Neural cell (in vitro differentiated cells): ENCODE data around the gene PCDH9.

ENCODE experiments used
- CTCF ChIP-seq: fragments of 450-650 bp; IDR thresholded peaks from 2 replicates; pipeline ENCODE4 v1.5.1; 2014; ENCODE audit warnings: antibody characterized with exemption, mild to moderate bottlenecking, moderate library complexity; ENCODE audit not compliant: poor library complexity, severe bottlenecking
- EP300 ChIP-seq: fragments of 450-650 bp; conservative IDR thresholded peaks from 2 replicates; pipeline ENCODE4 v1.6.1; 2014; ENCODE audit warnings: antibody characterized with exemption, mild to moderate bottlenecking, moderate library complexity; ENCODE audit not compliant: poor library complexity, severe bottlenecking
- EZH2 ChIP-seq: fragments of 200-600, 300-800 bp; shearing (Covaris generic), sonication (generic); IDR thresholded peaks from 2 replicates; pipeline ENCODE4 v1.6.1; 2014; ENCODE audit warnings: antibody characterized with exemption, low read length, borderline replicate concordance, mild to moderate bottlenecking; ENCODE audit not compliant: insufficient read depth, poor library complexity, severe bottlenecking
- POLR2AphosphoS5 ChIP-seq: IDR thresholded peaks from 2 replicates; pipeline ENCODE4 v1.6.1; 2012
- RAD21 ChIP-seq: fragments of 450-650 bp; conservative IDR thresholded peaks from 2 replicates; pipeline ENCODE4 v1.6.1; 2014; ENCODE audit warnings: antibody characterized with exemption, mild to moderate bottlenecking, moderate library complexity
- TAF1 ChIP-seq: IDR thresholded peaks from 2 replicates; pipeline ENCODE4 v1.6.1; 2012; ENCODE audit warnings: low read depth

- TF ChIP-seq EP300: no peak
- TF ChIP-seq RAD21: no peak
- TF ChIP-seq CTCF: no peak
- no peak for TF ChIP-seq EZH2
- TF ChIP-seq TAF1: no peak
- TF ChIP-seq POLR2AphosphoS5: no peak
Observed at GRCh38 chr13:66378894-66379293, 851.2 kb downstream of the PCDH9 start.
